ENCODE measurements around the gene SUN3.

- TF ChIP-seq CTCF (IDR thresholded peaks at IDR 0.05; ENCODE audit: low read length): peak; percentile 28; the same call in 1 of the 2 replicates
- TF ChIP-seq EZH2 (IDR thresholded peaks at IDR 0.05; ENCODE audit: borderline replicate concordance, low read length): no peak
Measured at GRCh38 chr7:47937711-47938573, 91.0 kb downstream of the SUN3 start.

Data from OCI-LY1 (cell line).